Neuronal stem cell (in vitro differentiated cells): ENCODE measurements around the gene ANKS6.

Source experiments
- DNase-seq: peaks from one replicate; pipeline ENCODE4 v3.0.0-alpha.2; 2013; ENCODE audit warnings: low spot score
- H2AFZ ChIP-seq: one replicate; pipeline ENCODE4 v1.6.1; 2013; ENCODE audit warnings: mild to moderate bottlenecking, low read length, inconsistent platforms
- H2AK5ac ChIP-seq: 2 replicates; pipeline ENCODE4 v1.6.1; 2013; ENCODE audit warnings: low read depth, mild to moderate bottlenecking, inconsistent platforms, low read length, moderate library complexity, mixed read lengths
- H2BK120ac ChIP-seq: 2 replicates; pipeline ENCODE4 v1.6.1; 2013; ENCODE audit warnings: low read depth, mild to moderate bottlenecking, inconsistent platforms, low read length, moderate library complexity, mixed read lengths
- H2BK12ac ChIP-seq: one replicate; pipeline ENCODE4 v1.6.1; 2013; ENCODE audit warnings: low read length, inconsistent platforms
- H2BK15ac ChIP-seq: 2 replicates; pipeline ENCODE4 v1.6.1; 2013; ENCODE audit warnings: mild to moderate bottlenecking, low read length, inconsistent platforms, mixed read lengths
- H2BK5ac ChIP-seq: one replicate; pipeline ENCODE4 v1.6.1; 2013; ENCODE audit warnings: inconsistent platforms, mild to moderate bottlenecking, low read length, moderate library complexity
- H3K14ac ChIP-seq: one replicate; pipeline ENCODE4 v1.6.1; 2013; ENCODE audit warnings: low read length, inconsistent platforms
- H3K18ac ChIP-seq: 2 replicates; pipeline ENCODE4 v1.6.1; 2013; ENCODE audit warnings: low read length, inconsistent platforms
- H3K23ac ChIP-seq: 2 replicates; pipeline ENCODE4 v1.6.1; 2013; ENCODE audit warnings: low read depth, mild to moderate bottlenecking, mixed read lengths, low read length, inconsistent platforms; ENCODE audit not compliant: poor library complexity
- H3K27ac ChIP-seq: replicated peaks from 3 replicates; pipeline ENCODE4 v1.5.1; 2013; ENCODE audit warnings: low read length, inconsistent platforms
- H3K27me3 ChIP-seq, 3 experiments: 2 replicates each; pipeline ENCODE4 v1.6.1; 2013; ENCODE audit warnings: low read length in 3 of 3, mild to moderate bottlenecking in 2 of 3, inconsistent platforms in 1 of 3, low read depth in 1 of 3, mixed read lengths in 1 of 3, moderate library complexity in 1 of 3; ENCODE audit not compliant: control insufficient read depth in 3 of 3, insufficient read depth in 3 of 3
- H3K36me3 ChIP-seq, 2 donors: replicated peaks in 1 of 2; 2 replicates each; pipeline ENCODE4 v1.6.1; 2013; ENCODE audit warnings: low read length in 2 of 2; ENCODE audit not compliant: control insufficient read depth in 2 of 2, insufficient read depth in 2 of 2
- H3K4ac ChIP-seq: 2 replicates; pipeline ENCODE4 v1.6.1; 2013; ENCODE audit warnings: inconsistent platforms, mild to moderate bottlenecking, low read length, moderate library complexity
- H3K4me1 ChIP-seq, 2 donors: 1 replicate in 1 of 2; 2 replicates in 1 of 2; pipeline ENCODE4 v1.6.1; 2013; ENCODE audit warnings: low read length in 2 of 2, low read depth in 1 of 2; ENCODE audit not compliant: control insufficient read depth in 2 of 2, insufficient read depth in 1 of 2
- H3K4me2 ChIP-seq: one replicate; pipeline ENCODE4 v1.6.1; 2013; ENCODE audit warnings: mild to moderate bottlenecking, low read length, inconsistent platforms; ENCODE audit not compliant: insufficient read depth, poor library complexity, severe bottlenecking
- H3K4me3 ChIP-seq, 2 donors: 2 replicates each; pipeline ENCODE4 v1.5.1; 2013; ENCODE audit warnings: low read length in 2 of 2, mild to moderate bottlenecking in 2 of 2, inconsistent platforms in 1 of 2, moderate library complexity in 1 of 2
- H3K79me1 ChIP-seq: one replicate; pipeline ENCODE4 v1.6.1; 2013; ENCODE audit warnings: low read depth, mild to moderate bottlenecking, inconsistent platforms, low read length, moderate library complexity
- H3K9ac ChIP-seq: one replicate; pipeline ENCODE4 v1.6.1; 2013; ENCODE audit warnings: mild to moderate bottlenecking, low read depth, low read length, inconsistent platforms; ENCODE audit not compliant: poor library complexity
- H3K9me3 ChIP-seq, 2 donors: replicated peaks in 1 of 2; 2 replicates each; pipeline versions ENCODE3 to v1.6.1; 2013; ENCODE audit warnings: low read length in 2 of 2, mild to moderate bottlenecking in 2 of 2, inconsistent platforms in 1 of 2, low read depth in 1 of 2, mixed read lengths in 1 of 2, moderate library complexity in 1 of 2; ENCODE audit not compliant: control insufficient read depth in 2 of 2, insufficient read depth in 1 of 2
- H4K8ac ChIP-seq: one replicate; pipeline ENCODE4 v1.6.1; 2013; ENCODE audit warnings: low read depth, mild to moderate bottlenecking, inconsistent platforms, low read length, moderate library complexity
- H4K91ac ChIP-seq: one replicate; pipeline ENCODE4 v1.6.1; 2013; ENCODE audit warnings: low read length, low read depth, mild to moderate bottlenecking, inconsistent platforms; ENCODE audit not compliant: poor library complexity
- WGBS, 2 donors: extraction: QIAGEN DNeasy Blood & Tissue Kit; methylation state at CpG; one replicate each; pipeline ENCODE4 v1.1.7; 2013; ENCODE audit warnings: missing lambda C conversion rate in 2 of 2, mixed read lengths in 1 of 2; ENCODE audit not compliant: insufficient read length in 2 of 2, insufficient replicate concordance in 1 of 2; ENCODE audit errors: extremely low coverage in 2 of 2; 5-methylcytosine and 5-hydroxymethylcytosine counted together

Gene ANKS6

GRCh38 chr9:98834386-98834785 is 38.0 kb upstream of the ANKS6 start:
- H2BK12ac ChIP-seq, result no peak overlapping the region
- H3K18ac ChIP-seq, result no peak overlapping the region
- H2BK120ac ChIP-seq, result no peak overlapping the region
- H3K4me2 ChIP-seq, result no peak overlapping the region
- H3K4me3 ChIP-seq, result no peak overlapping the region
- H3K23ac ChIP-seq, result no peak overlapping the region
- H3K14ac ChIP-seq, result no peak overlapping the region
- no peaks in the 10 kb centered on the region for H3K27me3 ChIP-seq
- no peaks in the 10 kb centered on the region for H3K9me3 ChIP-seq
- no peak overlapping the region for H3K4ac ChIP-seq
- no peak overlapping the region for H3K27ac ChIP-seq
- no peak overlapping the region for H3K9ac ChIP-seq
- H4K91ac ChIP-seq, result no peak overlapping the region
- peaks cover 0 to 6% of the 10 kb centered on the region in 2 donors for H3K36me3 ChIP-seq
- DNase-seq, result no peak
- no peak overlapping the region for H2BK5ac ChIP-seq
- no peak overlapping the region for H2BK15ac ChIP-seq
- H3K4me1 ChIP-seq, result no peaks in the 10 kb centered on the region
- no CpG with 5 or more reads among the region's 9 CpGs for WGBS, 2 donors
- H3K79me1 ChIP-seq, result peaks cover 2% of the 10 kb centered on the region
- H2AFZ ChIP-seq, result no peak overlapping the region
- no peak overlapping the region for H4K8ac ChIP-seq
- H2AK5ac ChIP-seq, result no peak overlapping the region

DNA sequence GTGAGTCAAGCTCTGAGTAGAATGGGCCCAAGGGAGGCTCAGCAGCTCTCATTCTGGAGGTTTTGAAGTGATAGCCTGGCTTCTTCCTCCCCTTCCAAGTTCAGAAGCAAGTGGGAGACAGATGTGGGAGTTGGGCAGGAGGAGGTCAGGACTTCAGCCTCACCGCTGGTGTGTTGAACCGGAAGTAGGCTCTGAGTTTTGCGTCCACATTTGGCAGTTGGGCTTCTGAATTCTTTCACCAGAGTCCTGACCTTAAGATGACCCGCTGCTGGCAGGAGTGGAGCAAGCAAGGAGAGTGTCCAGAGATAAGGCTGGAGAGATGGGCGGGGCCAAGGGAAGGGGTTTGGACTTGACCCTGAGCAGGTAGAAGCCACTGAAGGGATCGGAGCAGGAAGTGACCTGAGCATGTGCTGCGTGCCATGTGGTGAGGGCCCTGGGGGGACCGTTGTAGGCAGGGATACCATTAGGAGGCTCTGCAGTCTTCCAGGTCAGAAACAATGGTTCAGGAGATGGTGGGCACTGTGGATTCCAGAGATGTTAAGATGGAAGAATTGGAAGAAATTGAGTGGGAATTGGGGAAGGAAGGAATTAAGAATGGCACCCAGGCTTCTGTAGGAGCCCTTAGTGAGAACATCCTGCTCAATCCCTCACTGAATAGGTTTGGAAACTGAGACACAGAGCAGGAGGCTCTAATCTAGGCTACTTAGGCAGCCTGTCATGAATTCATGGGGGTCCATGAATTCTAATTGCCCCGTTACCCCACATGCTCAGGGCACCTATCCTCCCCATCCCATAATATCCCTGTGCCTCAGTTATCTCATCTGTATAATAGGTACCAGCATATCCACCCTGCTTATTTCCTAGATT is 37.0 kb upstream of the ANKS6 start:
- no peaks in the 10 kb centered on the region for H3K27me3 ChIP-seq
- no CpG with 5 or more reads among the region's 9 CpGs for WGBS, 2 donors
- H3K27ac ChIP-seq, result no peak overlapping the region
- H3K79me1 ChIP-seq, result peaks cover 2% of the 10 kb centered on the region
- no peak overlapping the region for H3K18ac ChIP-seq
- peak overlapping the region; percentile 55 for H2BK15ac ChIP-seq
- H3K4me1 ChIP-seq, result no peaks in the 10 kb centered on the region
- no peak overlapping the region for H3K4me3 ChIP-seq
- no peak overlapping the region for H3K4ac ChIP-seq
- H2BK120ac ChIP-seq, result no peak overlapping the region
- no peak overlapping the region for H2AK5ac ChIP-seq
- H4K8ac ChIP-seq, result no peak overlapping the region
- no peak overlapping the region for H3K14ac ChIP-seq
- no peak overlapping the region for H4K91ac ChIP-seq
- H3K36me3 ChIP-seq, result peaks cover 0 to 3% of the 10 kb centered on the region in 2 donors
- peak overlapping the region; percentile 26 for H3K23ac ChIP-seq
- DNase-seq, result no peak
- no peak overlapping the region for H2BK5ac ChIP-seq
- no peak overlapping the region for H3K4me2 ChIP-seq
- H2BK12ac ChIP-seq, result no peak overlapping the region
- no peak overlapping the region for H3K9ac ChIP-seq
- H3K9me3 ChIP-seq, result no peaks in the 10 kb centered on the region
- H2AFZ ChIP-seq, result no peak overlapping the region

GRCh38 chr9:98832768-98833089 is 36.4 kb upstream of the ANKS6 start:
- H2BK120ac ChIP-seq, result no peak overlapping the region
- no peak overlapping the region for H3K9ac ChIP-seq
- no peak overlapping the region for H2AK5ac ChIP-seq
- DNase-seq, result no peak
- peaks cover 0 to 2% of the 10 kb centered on the region in 2 donors for H3K4me1 ChIP-seq
- peak overlapping the region; percentile 26 for H3K23ac ChIP-seq
- no peak overlapping the region for H2BK5ac ChIP-seq
- H3K79me1 ChIP-seq, result no peaks in the 10 kb centered on the region
- no peak overlapping the region for H3K4me3 ChIP-seq
- no peak overlapping the region for H3K4me2 ChIP-seq
- H2BK12ac ChIP-seq, result no peak overlapping the region
- H2BK15ac ChIP-seq, result no peak overlapping the region
- H3K14ac ChIP-seq, result no peak overlapping the region
- no peak overlapping the region for H3K27ac ChIP-seq
- no CpG with 5 or more reads among the region's 1 CpG for WGBS, 2 donors
- no peak overlapping the region for H4K8ac ChIP-seq
- no peaks in the 10 kb centered on the region for H3K27me3 ChIP-seq
- H3K9me3 ChIP-seq, result no peaks in the 10 kb centered on the region
- peaks cover 0 to 5% of the 10 kb centered on the region in 2 donors for H3K36me3 ChIP-seq
- H3K18ac ChIP-seq, result no peak overlapping the region
- no peak overlapping the region for H3K4ac ChIP-seq
- no peak overlapping the region for H2AFZ ChIP-seq
- no peak overlapping the region for H4K91ac ChIP-seq

DNA sequence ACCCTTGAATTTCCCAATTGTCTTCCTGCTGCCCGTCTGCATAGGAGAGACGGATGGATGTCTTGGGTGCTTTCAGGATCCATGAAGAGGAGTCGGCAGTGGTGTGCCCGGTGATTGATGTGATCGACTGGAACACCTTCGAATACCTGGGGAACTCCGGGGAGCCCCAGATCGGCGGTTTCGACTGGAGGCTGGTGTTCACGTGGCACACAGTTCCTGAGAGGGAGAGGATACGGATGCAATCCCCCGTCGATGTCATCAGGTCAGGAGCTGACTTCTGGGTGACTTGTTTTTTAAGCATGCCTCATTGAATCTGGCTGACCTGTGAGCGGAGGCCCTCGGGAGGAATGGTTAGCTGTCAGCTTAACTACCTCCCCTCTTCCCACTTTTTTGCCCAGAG is 35.3 kb upstream of the ANKS6 start:
- Histone ChIP-seq H2BK120ac (no peak overlapping the region), H2BK15ac (no peak overlapping the region), H3K27ac (no peak overlapping the region), H3K9me3 (no peaks in the 10 kb centered on the region), H2AK5ac (no peak overlapping the region), H3K18ac (no peak overlapping the region), H2BK5ac (no peak overlapping the region), H3K4me3 (no peak overlapping the region), H3K9ac (no peak overlapping the region), H3K14ac (no peak overlapping the region), H2BK12ac (no peak overlapping the region), H3K4me1 (peaks cover 0 to 2% of the 10 kb centered on the region in 2 donors), H4K91ac (no peak overlapping the region), H3K79me1 (no peaks in the 10 kb centered on the region), H3K4ac (no peak overlapping the region), H2AFZ (no peak overlapping the region), H3K27me3 (no peaks in the 10 kb centered on the region), H3K23ac (no peak overlapping the region), H3K36me3 (peaks cover 0 to 3% of the 10 kb centered on the region in 2 donors), H4K8ac (no peak overlapping the region), H3K4me2 (no peak overlapping the region)
- DNase-seq, result no peak
- no CpG with 5 or more reads among the region's 16 CpGs for WGBS, 2 donors
